HepG2 (cell line): ENCODE data around the gene GRID1. TPM values are rescaled to one million over a fixed set of nuclear protein-coding genes. Genes with fewer than 3 reads are reported as not detected.
A peak's percentile ranks its signal among the peaks of the same experiment; 100 is the strongest.

Source experiments
- CEBPB ChIP-seq: IDR thresholded peaks from 2 replicates; pipeline ENCODE4 v1.6.1; 2011; ENCODE audit warnings: low read depth, low read length, improper control_type of control experiment, borderline replicate concordance
- CEBPG ChIP-seq: IDR thresholded peaks from 2 replicates; pipeline ENCODE4 v1.6.1; 2016
- GATAD2A ChIP-seq: IDR thresholded peaks from 2 replicates; pipeline ENCODE4 v1.6.1; 2016
- HNF4A ChIP-seq: sonication (generic); formaldehyde crosslinking; IDR thresholded peaks from 2 replicates; pipeline ENCODE4 v1.4.0; 2020; ENCODE audit warnings: missing genetic modification reagents
- KAT7 ChIP-seq: IDR thresholded peaks from 2 replicates; pipeline ENCODE4 v1.6.1; 2018; ENCODE audit warnings: borderline replicate concordance, missing compliant biosample characterization
- NKX3-1 ChIP-seq: sonication (generic); formaldehyde crosslinking; IDR thresholded peaks from 2 replicates; pipeline ENCODE4 v1.5.0; 2020; ENCODE audit warnings: missing genetic modification reagents
- NR2F6 ChIP-seq, 2 experiments: IDR thresholded peaks; 2 replicates each; pipeline ENCODE4 v1.6.1; 2016; ENCODE audit warnings: antibody characterized with exemption in 1 of 2, mild to moderate bottlenecking in 1 of 2
- PAXIP1 ChIP-seq: sonication (generic); formaldehyde crosslinking; conservative IDR thresholded peaks from 2 replicates; pipeline ENCODE4 v1.4.0; 2020; ENCODE audit warnings: mild to moderate bottlenecking, missing genetic modification reagents, moderate library complexity
- RARA ChIP-seq: IDR thresholded peaks from 2 replicates; pipeline ENCODE4 v1.6.1; 2016; ENCODE audit warnings: missing genetic modification reagents, missing compliant biosample characterization
- ZNF331 ChIP-seq: sonication (generic); formaldehyde crosslinking; IDR thresholded peaks from 2 replicates; pipeline ENCODE4 v1.4.0; 2020; ENCODE audit warnings: missing genetic modification reagents
- ZNF607 ChIP-seq: sonication (generic); formaldehyde crosslinking; IDR thresholded peaks from 2 replicates; pipeline ENCODE4 v1.5.1; 2020; ENCODE audit warnings: missing genetic modification reagents, mild to moderate bottlenecking, borderline replicate concordance
- ZNF629 ChIP-seq: sonication (generic); formaldehyde crosslinking; conservative IDR thresholded peaks from 2 replicates; pipeline ENCODE4 v1.5.0; 2020; ENCODE audit warnings: missing genetic modification reagents
- polyA plus RNA-seq, 8 experiments: library from polyadenylated mRNA; depleted of rRNA in 3 of 8; stranded (reverse) in 7 of 8; unstranded in 1 of 8; fragments of >200 nt; fragmentation: Illumina TruSeq in 4 of 8; extraction: Trizol in 4 of 8; gene quantifications; 2 replicates each; pipeline versions ENCODE4 v1.2.1 to v1.2.3, GENCODE V29; 2011 to 2016; ENCODE audit warnings: low read depth in 4 of 8, missing spikeins in 1 of 8, mixed read lengths in 1 of 8; ENCODE audit not compliant: insufficient read depth in 1 of 8
- total RNA-seq, 5 experiments: library from RNA; depleted of rRNA; stranded (reverse); fragments of >200 nt; fragmentation: Illumina TruSeq; extraction: Trizol; gene quantifications; 2 replicates each; pipeline ENCODE4 v1.2.3, GENCODE V29; 2016; ENCODE audit warnings: low read depth in 1 of 5

The GRID1 gene
- total and polyA plus RNA-seq, 2 of the 13 experiments (the other 11 are each of a cell fraction or from before 2014, with no cell fraction given): 0.05 TPM; not detected in 1

GRCh38 chr10:86164174-86164774, 202.3 kb downstream of the GRID1 start (continued):
- 0 out of 2 replicates have a peak, but pooled peaks have one; percentile 25 for TF ChIP-seq PAXIP1 (CRISPR knock-in tag)
- no peak for TF ChIP-seq NR2F6 (IDR thresholded peaks at IDR 0.05)
- TF ChIP-seq NR2F6 (CRISPR knock-in tag; IDR thresholded peaks at IDR 0.05): no peak
- TF ChIP-seq GATAD2A: 0 out of 2 replicates have a peak, but pooled peaks have one; percentile 16
- TF ChIP-seq KAT7 (CRISPR knock-in tag): no peak
- TF ChIP-seq ZNF629: 0 out of 2 replicates have a peak, but pooled peaks have one; percentile 12
- no peak for TF ChIP-seq ZNF607 (CRISPR knock-in tag)
- peak; percentile 97 for TF ChIP-seq ZNF331
- TF ChIP-seq CEBPG: peak; percentile 83
- TF ChIP-seq HNF4A (CRISPR knock-in tag): peak; percentile 47
- 0 out of 2 replicates have a peak, but pooled peaks have one; percentile 32 for TF ChIP-seq RARA (CRISPR knock-in tag)
- peak; percentile 94 for TF ChIP-seq CEBPB
- TF ChIP-seq NKX3-1: no peak
